SK-N-SH treated with all-trans-retinoic acid at 6 μM for 48 hours (cell line): ENCODE measurements around the gene RPS6KC1.

Source experiments
- ARNTL ChIP-seq: fragments of 450-650 bp; formaldehyde crosslinking; IDR thresholded peaks from 2 replicates; pipeline ENCODE4 v1.5.0; 2020; ENCODE audit warnings: low read depth, mild to moderate bottlenecking, moderate library complexity, borderline replicate concordance
- CREB5 ChIP-seq: fragments of 250-450 bp; sonication (Bioruptor Pico); IDR thresholded peaks from 2 replicates; pipeline ENCODE4 v1.5.1; 2020; ENCODE audit warnings: low read depth, mild to moderate bottlenecking, moderate library complexity
- CSDC2 ChIP-seq: fragments of 250-450 bp; sonication (Bioruptor Pico); IDR thresholded peaks from 2 replicates; pipeline ENCODE4 v1.5.0; 2020; ENCODE audit warnings: mild to moderate bottlenecking, moderate library complexity
- CSRNP3 ChIP-seq: fragments of 250-450 bp; sonication (Bioruptor Pico); IDR thresholded peaks from 2 replicates; pipeline ENCODE4 v1.5.1; 2021; ENCODE audit warnings: mild to moderate bottlenecking, moderate library complexity
- ISL1 ChIP-seq: fragments of 250-450 bp; sonication (Bioruptor Pico); IDR thresholded peaks from 2 replicates; pipeline ENCODE4 v2.1.2; 2022; ENCODE audit warnings: mild to moderate bottlenecking, moderate library complexity
- PATZ1 ChIP-seq: fragments of 250-450 bp; sonication (Bioruptor Pico); IDR thresholded peaks from 2 replicates; pipeline ENCODE4 v1.8.0; 2020; ENCODE audit warnings: mild to moderate bottlenecking, moderate library complexity, borderline replicate concordance
- RARB ChIP-seq: fragments of 250-450 bp; sonication (Bioruptor Pico); IDR thresholded peaks from 2 replicates; pipeline ENCODE4 v1.8.0; 2021; ENCODE audit warnings: mild to moderate bottlenecking, moderate library complexity
- TSHZ2 ChIP-seq: fragments of 250-450 bp; sonication (Bioruptor Pico); IDR thresholded peaks from 2 replicates; pipeline ENCODE4 v1.5.0; 2020; ENCODE audit warnings: mild to moderate bottlenecking, moderate library complexity
- ZC3H10 ChIP-seq: fragments of 250-450 bp; sonication (Bioruptor Pico); IDR thresholded peaks from 2 replicates; pipeline ENCODE4 v1.5.1; 2021; ENCODE audit warnings: mild to moderate bottlenecking, moderate library complexity
- ZFP30 ChIP-seq: fragments of 450-650 bp; formaldehyde crosslinking; IDR thresholded peaks from 2 replicates; pipeline ENCODE4 v1.5.0; 2022; ENCODE audit warnings: mild to moderate bottlenecking, moderate library complexity
- ZNF565 ChIP-seq: fragments of 450-650 bp; formaldehyde crosslinking; conservative IDR thresholded peaks from 2 replicates; pipeline ENCODE4 v1.5.0; 2020; ENCODE audit warnings: low read depth, mild to moderate bottlenecking, moderate library complexity

GRCh38 chr1:213119794-213120193, 68.8 kb downstream of the RPS6KC1 start:
- TF ChIP-seq CSDC2 (CRISPR knock-in tag) = no peak
- no peak for TF ChIP-seq ARNTL (CRISPR knock-in tag)
- no peak for TF ChIP-seq TSHZ2
- no peak for TF ChIP-seq ISL1 (CRISPR knock-in tag)
- no peak for TF ChIP-seq ZNF565 (CRISPR knock-in tag)
- no peak for TF ChIP-seq RARB (CRISPR knock-in tag)
- no peak for TF ChIP-seq PATZ1 (CRISPR knock-in tag)
- TF ChIP-seq CREB5 (CRISPR knock-in tag) = no peak
- TF ChIP-seq CSRNP3 (CRISPR knock-in tag) = no peak
- TF ChIP-seq ZFP30 (CRISPR knock-in tag) = no peak
- no peak for TF ChIP-seq ZC3H10 (CRISPR knock-in tag)
